ENCODE data around the gene B4GALT1.
"Not testable (repeated sequence)": the region's sequence is repeated elsewhere in the genome, so short reads cannot be mapped to it uniquely, and the experiment has no call there.

DNA sequence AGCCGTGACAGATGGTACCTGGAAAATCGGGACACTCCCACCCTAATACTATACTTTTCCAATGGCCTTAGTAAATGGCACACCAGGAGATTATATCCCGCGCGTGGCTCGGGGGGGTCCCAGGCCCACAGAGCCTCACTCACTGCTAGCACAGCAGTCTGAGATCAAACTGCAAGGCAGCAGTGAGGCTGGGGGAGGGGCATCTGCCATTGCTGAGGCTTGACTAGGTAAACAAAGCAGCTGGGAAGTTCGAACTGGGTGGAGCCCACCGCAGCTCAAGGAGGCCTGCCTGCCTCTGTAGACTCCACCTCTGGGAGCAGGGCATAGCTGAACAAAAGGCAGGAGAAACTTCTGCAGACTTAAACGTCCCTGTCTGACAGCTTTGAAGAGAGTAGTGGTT is 81.5 kb downstream of the B4GALT1 start:
- not testable (repeated sequence) for TF ChIP-seq POLR2AphosphoS5, CTCF, POLR2A (IDR thresholded peaks at IDR 0.05)
